CD4-positive, alpha-beta T cell treated with Interleukin-6 for 4 hours (primary cell): ENCODE measurements around the gene GRIPAP1.

Experiments
- DNase-seq: peaks from one replicate; pipeline ENCODE4 v3.0.0-alpha.2; 2020; ENCODE audit warnings: mixed read lengths

The GRIPAP1 gene

GRCh38 chrX:49002091-49002935 is at the start of gene GRIPAP1:
GRIPAP1 (minus strand) TSS chrX:49002264; CDS start chrX:49002229, 35 bp downstream.
- peak; percentile 85 for DNase-seq

DNA sequence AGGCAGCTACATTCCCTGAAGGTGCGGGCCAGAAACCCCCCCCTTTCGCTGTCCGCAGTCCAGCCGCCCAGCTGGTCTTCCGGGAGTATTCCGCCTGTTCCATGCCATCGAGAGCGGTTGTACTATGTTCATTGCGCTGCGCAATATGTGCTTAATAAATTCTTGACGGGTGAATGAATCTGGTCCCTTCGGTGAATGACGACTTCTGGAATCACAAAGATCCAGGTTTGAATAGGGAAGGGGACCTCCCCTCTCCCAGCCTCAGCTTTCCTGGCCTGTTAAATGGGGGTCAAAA is 41.9 kb upstream of the GRIPAP1 start:
- no peak for DNase-seq

DNA sequence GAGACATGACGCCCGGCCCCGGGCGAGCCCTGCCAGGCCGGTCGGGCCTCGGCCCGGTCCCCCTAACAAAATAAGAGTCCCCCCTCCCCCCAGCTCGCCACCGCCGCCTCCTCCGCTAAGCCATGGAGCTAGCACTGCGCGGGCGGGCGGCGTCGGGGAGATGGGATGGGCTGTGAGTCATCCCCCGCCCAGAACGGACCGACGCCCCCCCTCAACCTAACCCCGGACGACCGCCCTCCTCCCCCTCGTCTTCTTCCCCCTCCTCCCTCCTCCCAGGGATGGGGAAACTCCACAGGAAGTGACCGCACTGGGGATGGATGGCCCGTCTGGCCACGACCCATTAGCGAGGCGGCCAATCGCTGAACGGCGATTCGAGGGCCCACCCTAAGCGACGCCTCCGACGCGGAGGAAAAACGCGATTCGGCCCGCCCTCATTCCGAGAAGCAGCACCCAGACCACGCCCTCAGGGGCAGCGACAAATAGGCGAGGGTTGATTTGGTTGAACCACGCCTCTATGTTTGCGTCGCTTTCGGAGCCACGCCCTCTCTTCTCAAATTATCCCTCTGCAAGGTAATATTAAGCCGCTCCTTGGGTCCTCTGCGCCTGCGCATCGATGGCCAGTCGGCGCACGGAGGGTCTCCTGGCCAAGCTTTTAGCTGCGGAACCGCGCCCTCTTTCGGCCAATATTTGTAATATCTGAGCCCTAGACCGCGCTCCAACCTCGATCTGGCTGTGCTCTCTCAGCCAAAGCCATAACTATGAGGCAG is 41.3 kb upstream of the GRIPAP1 start, which contains the start of gene TFE3:
TSS of gene TFE3 (minus strand) at position 138 of the 767 bp plus-strand sequence. CDS start at position 7, 131 bp downstream.
- DNase-seq, result peak; percentile 98

DNA sequence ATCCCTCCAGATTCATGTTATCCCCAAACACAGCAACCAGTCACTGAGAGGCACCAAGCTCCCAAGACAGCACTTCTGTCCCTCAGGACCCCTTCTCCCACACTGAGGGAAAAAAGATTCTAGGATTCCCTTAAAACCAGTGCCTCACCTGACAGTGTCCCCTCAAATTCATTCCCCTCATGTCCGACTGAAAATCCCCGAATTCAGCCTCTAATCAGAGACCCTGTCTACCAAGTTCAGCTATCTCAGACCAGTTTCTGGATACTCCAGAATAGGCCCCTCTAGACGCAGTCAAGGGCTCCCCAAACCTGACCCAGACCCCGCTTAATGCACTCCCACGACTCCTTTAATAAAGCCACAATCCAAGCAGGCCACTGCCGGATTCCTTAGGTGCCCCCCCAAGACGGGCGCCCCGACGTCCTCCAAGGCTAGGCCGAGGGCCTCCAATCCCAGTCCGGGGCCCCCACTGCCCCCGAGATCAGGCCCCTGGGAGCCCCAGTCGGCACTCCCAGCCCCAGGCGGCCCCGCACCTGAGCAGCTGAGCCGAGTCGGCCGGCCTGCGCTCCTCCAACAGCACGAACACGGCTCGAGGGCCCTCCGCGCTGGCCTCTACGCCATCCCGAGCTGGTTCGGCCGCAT is 40.6 kb upstream of the GRIPAP1 start:
- DNase-seq, result no peak

DNA sequence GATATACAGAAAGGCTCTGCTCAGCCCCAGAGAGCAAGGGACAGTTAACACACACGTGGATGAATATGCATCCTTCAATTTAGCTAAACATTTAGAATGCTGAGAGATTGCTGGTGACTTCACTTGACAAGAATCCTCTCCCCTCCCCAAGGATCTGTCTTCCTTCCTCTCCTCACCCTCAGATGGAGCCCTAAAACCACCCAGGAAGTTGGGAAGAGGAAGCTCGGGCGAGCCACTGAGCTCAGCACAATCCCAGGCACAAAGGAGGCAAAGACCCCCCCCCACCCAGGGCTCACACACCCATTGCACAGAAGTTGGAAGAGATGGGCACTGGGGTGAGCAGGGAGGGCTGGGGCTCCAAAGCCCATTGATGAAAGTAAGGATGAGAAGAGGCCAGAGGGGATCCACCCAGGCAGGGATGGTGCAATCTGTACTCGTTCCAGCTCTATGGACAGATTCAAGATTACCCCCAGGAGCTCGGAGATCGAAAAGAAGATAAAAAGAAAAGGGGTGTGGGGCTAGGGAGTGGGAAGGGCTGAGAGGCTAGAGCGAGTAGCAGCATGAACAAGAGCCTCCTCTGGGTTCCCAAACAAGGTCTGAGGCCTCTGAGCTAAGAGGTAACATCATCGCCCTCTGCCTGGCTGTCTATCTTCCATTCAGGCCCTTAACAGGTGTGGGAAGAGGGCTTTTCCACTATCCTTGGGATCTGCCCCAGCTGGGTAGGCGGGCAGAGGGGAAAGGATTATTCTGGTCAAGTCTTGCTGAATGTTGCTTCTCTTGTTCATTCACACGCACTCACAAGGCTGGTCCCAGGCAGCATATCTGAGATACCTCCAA is 39.9 kb upstream of the GRIPAP1 start:
- DNase-seq, result no peak

- no peak for DNase-seq
These were observed 38.4 kb upstream of the GRIPAP1 start for GRCh38 chrX:49040376-49040955.

- peak; percentile 61 for DNase-seq
These were observed 37.7 kb upstream of the GRIPAP1 start for GRCh38 chrX:49039598-49040375.

DNA sequence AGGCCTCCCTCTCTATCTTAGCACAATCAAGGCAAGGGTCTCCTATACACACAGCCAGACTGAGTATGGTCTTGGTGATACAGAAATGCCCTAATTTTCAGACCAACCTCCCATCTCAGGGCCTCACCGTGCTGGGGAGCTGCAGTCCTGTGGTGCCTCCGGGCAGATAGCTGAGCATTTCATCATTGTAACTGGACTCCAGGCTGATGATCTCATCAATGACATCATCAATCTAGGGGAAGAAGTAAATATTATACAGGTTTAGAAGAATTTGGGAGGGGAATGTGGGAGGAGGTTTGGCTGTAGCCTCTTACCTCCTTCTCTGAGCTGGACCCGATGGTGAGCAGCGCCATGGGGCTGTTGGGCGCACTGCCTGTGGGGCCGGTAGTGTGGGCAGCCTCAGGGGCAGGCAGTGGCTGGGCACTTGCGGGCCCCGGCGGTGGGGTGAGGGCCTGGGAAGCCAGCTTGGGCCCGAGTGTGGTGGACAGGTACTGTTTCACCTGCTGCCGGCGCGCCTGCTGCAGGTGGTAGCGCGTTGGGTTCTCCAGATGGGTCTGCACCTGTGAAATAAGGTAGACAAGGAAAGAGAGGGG is 35.9 kb upstream of the GRIPAP1 start:
- DNase-seq, result no peak

- no peak for DNase-seq
These were observed 28.2 kb upstream of the GRIPAP1 start for GRCh38 chrX:49030283-49030682.

DNA sequence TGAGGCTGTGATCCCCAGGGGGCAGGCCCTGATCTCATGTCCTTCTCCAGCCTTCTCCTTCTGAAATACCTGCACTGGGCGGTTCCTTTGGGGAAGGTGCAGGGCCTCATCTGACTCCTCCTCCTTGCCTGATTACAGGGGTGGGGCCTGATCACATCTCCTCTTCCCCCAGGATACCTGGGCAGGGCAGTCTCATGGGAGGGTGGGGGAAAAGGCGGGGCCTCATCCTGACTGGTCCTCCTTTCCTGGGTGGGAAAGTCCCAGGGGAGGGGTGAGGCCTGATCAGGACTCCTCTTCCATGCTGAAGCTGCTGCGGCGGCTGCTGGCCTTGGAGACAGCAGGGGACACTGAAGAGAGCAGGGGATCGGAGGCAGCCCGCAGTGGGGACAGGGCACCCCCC is 27.8 kb upstream of the GRIPAP1 start:
- DNase-seq, result no peak

DNA sequence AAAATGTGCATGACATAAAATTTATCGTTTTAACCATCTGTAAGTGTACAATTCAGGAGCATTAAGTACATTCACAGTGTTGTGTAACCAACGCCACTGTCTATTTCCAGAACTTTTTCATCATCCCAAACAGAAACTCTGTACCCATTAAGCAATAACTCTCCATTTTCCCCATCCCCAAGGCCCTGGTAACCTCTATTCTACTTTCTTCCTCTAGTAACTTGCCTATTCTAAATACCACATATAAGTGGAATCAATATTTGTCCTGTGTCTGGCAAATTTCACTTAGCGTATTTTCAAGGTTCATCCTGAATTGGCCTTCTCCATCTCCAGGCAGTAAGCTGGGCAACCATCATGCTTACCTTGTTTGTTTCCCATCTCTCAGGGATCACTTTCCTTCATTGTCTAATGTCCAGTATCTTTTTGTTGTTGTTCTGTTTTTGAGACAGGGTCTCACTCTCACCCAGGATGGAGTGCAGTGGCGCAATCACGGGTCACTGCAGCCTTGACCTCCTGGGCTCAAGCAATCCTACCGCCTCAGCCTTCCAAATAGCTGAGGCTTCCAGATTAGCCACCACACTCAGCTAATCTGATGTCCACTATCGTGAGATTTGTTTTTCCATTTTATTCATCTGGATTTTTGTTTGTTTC is 17.7 kb upstream of the GRIPAP1 start:
- DNase-seq, result no peak

- DNase-seq, result no peak
These were observed 17.0 kb upstream of the GRIPAP1 start for GRCh38 chrX:49019050-49019449.

- DNase-seq, result no peak
These were observed 1.6 kb upstream of the GRIPAP1 start for GRCh38 chrX:49003696-49004095.

- DNase-seq, result peak; percentile 33
These were observed 458 bp downstream of the GRIPAP1 start for GRCh38 chrX:49001521-49002090.

- DNase-seq, result no peak
These were observed 1.4 kb downstream of the GRIPAP1 start for GRCh38 chrX:49000636-49001035.

GRCh38 chrX:48999030-48999429 is 3.0 kb downstream of the GRIPAP1 start:
- no peak for DNase-seq

DNA sequence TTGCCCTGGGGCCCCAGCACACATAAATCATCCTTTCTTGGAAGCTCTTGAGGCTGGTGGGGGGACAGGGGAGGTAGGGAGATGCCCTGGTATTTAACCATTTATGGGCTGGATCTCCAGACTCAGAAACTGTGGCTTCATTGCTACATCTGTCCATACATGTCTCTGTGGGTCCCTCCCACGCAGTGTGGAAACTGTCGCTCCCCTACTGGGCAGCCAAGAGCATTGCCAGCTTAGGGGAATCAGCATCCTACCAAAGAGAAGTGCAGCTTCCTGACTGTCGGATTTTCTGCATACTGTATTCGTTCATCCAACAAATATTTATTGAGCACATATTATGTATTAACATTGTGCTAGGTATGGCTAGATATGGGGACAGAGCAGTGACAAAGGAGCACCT is 3.7 kb downstream of the GRIPAP1 start:
- DNase-seq, result no peak

- no peak for DNase-seq
These were observed 4.2 kb downstream of the GRIPAP1 start for GRCh38 chrX:48997865-48998264.

GRCh38 chrX:48997455-48997854 is 4.6 kb downstream of the GRIPAP1 start:
- no peak for DNase-seq

DNA sequence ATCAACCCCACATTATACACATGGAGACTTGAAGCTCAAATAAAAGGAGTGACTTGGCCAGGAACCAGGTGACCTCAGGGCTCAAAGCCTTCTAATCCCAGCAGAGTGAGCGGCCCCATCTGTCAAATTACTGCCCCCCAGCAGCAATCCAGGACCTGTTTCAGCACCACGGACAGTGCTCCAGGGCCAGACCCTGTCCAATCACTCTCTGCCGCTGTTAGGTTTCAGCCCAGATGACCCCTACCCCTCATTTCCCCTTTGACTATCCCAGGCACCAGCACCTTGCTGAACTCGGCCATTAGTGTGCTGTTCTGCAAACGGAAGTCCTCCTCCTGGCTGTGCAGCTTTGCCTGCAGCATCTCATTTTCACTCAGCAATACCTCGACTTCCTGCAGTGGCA is 5.1 kb downstream of the GRIPAP1 start:
- DNase-seq, result peak; percentile 13
